HepG2 (cell line): ENCODE data around the gene RNASE8. TPM values are rescaled to one million over a fixed set of nuclear protein-coding genes. Genes with fewer than 3 reads are reported as not detected.

Source experiments
- ATAD3A ChIP-seq: sonication (generic); formaldehyde crosslinking; IDR thresholded peaks from 2 replicates; pipeline ENCODE4 v1.4.0; 2020; ENCODE audit warnings: missing genetic modification reagents
- BRD4 ChIP-seq: sonication (generic); formaldehyde crosslinking; IDR thresholded peaks from 2 replicates; pipeline ENCODE4 v1.4.0; 2020; ENCODE audit warnings: missing genetic modification reagents
- CCDC6 ChIP-seq: sonication (generic); formaldehyde crosslinking; IDR thresholded peaks from 2 replicates; pipeline ENCODE4 v1.8.1; 2022; ENCODE audit warnings: mild to moderate bottlenecking, missing genetic modification reagents, moderate library complexity
- FLYWCH1 ChIP-seq: sonication (generic); formaldehyde crosslinking; IDR thresholded peaks from 2 replicates; pipeline ENCODE4 v1.8.1; 2023; ENCODE audit warnings: mild to moderate bottlenecking, missing genetic modification reagents
- FOXA1 ChIP-seq, 2 experiments: fragments of 450-650 bp in 1 of 2; sonication (generic) in 1 of 2; formaldehyde crosslinking in 1 of 2; IDR thresholded peaks; 2 replicates each; pipeline versions ENCODE4 v1.4.0 to v1.6.1; 2016 to 2020; ENCODE audit warnings: missing genetic modification reagents in 1 of 2
- GABPB1 ChIP-seq: IDR thresholded peaks from 2 replicates; pipeline ENCODE4 v1.6.1; 2016; ENCODE audit warnings: mild to moderate bottlenecking, missing genetic modification reagents, moderate library complexity, missing compliant biosample characterization
- HCFC1 ChIP-seq: fragments of 150-350 bp; IDR thresholded peaks from 2 replicates; pipeline ENCODE4 v1.6.1; 2014; ENCODE audit warnings: low read depth, low read length
- HMGA1 ChIP-seq: sonication (generic); formaldehyde crosslinking; conservative IDR thresholded peaks from 2 replicates; pipeline ENCODE4 v1.4.0; 2020; ENCODE audit warnings: missing genetic modification reagents
- IRX3 ChIP-seq: sonication (generic); formaldehyde crosslinking; IDR thresholded peaks from 2 replicates; pipeline ENCODE4 v1.8.1; 2023; ENCODE audit warnings: mild to moderate bottlenecking, low read depth, missing genetic modification reagents, borderline replicate concordance
- NAIF1 ChIP-seq: sonication (generic); formaldehyde crosslinking; IDR thresholded peaks from 2 replicates; pipeline ENCODE4 v1.5.0; 2020; ENCODE audit warnings: mild to moderate bottlenecking, missing genetic modification reagents, borderline replicate concordance
- POLR2AphosphoS5 ChIP-seq: IDR thresholded peaks from 2 replicates; pipeline ENCODE4 v1.6.1; 2012; ENCODE audit warnings: low read depth, low read length
- POLR2G ChIP-seq: fragments of 200-400 bp; formaldehyde crosslinking; IDR thresholded peaks from 2 replicates; pipeline ENCODE4 v1.6.1; 2018; ENCODE audit warnings: mild to moderate bottlenecking, low read depth, low read length, moderate library complexity
- TBL1XR1 ChIP-seq: fragments of 150-350 bp; IDR thresholded peaks from 2 replicates; pipeline ENCODE4 v1.6.1; 2014; ENCODE audit warnings: borderline replicate concordance, low read length; ENCODE audit not compliant: partially characterized antibody
- TCF7 ChIP-seq: sonication (generic); IDR thresholded peaks from 2 replicates; pipeline ENCODE4 v1.6.1; 2016; ENCODE audit warnings: antibody characterized with exemption, low read depth
- TOE1 ChIP-seq: sonication (generic); formaldehyde crosslinking; IDR thresholded peaks from 2 replicates; pipeline ENCODE4 v1.4.0; 2020; ENCODE audit warnings: mild to moderate bottlenecking, missing genetic modification reagents
- WIZ ChIP-seq: sonication (generic); formaldehyde crosslinking; IDR thresholded peaks from 2 replicates; pipeline ENCODE4 v1.5.1; 2020; ENCODE audit warnings: mild to moderate bottlenecking, missing genetic modification reagents
- ZBTB21 ChIP-seq: sonication (generic); formaldehyde crosslinking; IDR thresholded peaks from 2 replicates; pipeline ENCODE4 v1.4.0; 2020; ENCODE audit warnings: missing genetic modification reagents
- ZKSCAN8 ChIP-seq: IDR thresholded peaks from 2 replicates; pipeline ENCODE4 v1.6.1; 2016; ENCODE audit warnings: borderline replicate concordance, missing genetic modification reagents, missing compliant biosample characterization
- ZNF709 ChIP-seq: sonication (generic); formaldehyde crosslinking; IDR thresholded peaks from 2 replicates; pipeline ENCODE4 v1.5.0; 2020; ENCODE audit warnings: mild to moderate bottlenecking, missing genetic modification reagents
- ZNF724P ChIP-seq: sonication (generic); formaldehyde crosslinking; IDR thresholded peaks from 2 replicates; pipeline ENCODE4 v1.8.0; 2022; ENCODE audit warnings: missing genetic modification reagents, borderline replicate concordance
- ZSCAN31 ChIP-seq: sonication (generic); formaldehyde crosslinking; IDR thresholded peaks from 2 replicates; pipeline ENCODE4 v1.5.0; 2020; ENCODE audit warnings: low read depth, mild to moderate bottlenecking, missing genetic modification reagents
- polyA plus RNA-seq, 8 experiments: library from polyadenylated mRNA; depleted of rRNA in 3 of 8; stranded (reverse) in 7 of 8; unstranded in 1 of 8; fragments of >200 nt; fragmentation: Illumina TruSeq in 4 of 8; extraction: Trizol in 4 of 8; gene quantifications; 2 replicates each; pipeline versions ENCODE4 v1.2.1 to v1.2.3, GENCODE V29; 2011 to 2016; ENCODE audit warnings: low read depth in 4 of 8, missing spikeins in 1 of 8, mixed read lengths in 1 of 8; ENCODE audit not compliant: insufficient read depth in 1 of 8
- total RNA-seq, 5 experiments: library from RNA; depleted of rRNA; stranded (reverse); fragments of >200 nt; fragmentation: Illumina TruSeq; extraction: Trizol; gene quantifications; 2 replicates each; pipeline ENCODE4 v1.2.3, GENCODE V29; 2016; ENCODE audit warnings: low read depth in 1 of 5
- TF ChIP-seq, protein P1 (sequence below): sonication (generic); formaldehyde crosslinking; IDR thresholded peaks from 2 replicates; pipeline ENCODE4 v1.4.0; 2020; ENCODE audit warnings: mild to moderate bottlenecking, missing genetic modification reagents
- TF ChIP-seq, protein P2 (sequence below): sonication (generic); formaldehyde crosslinking; IDR thresholded peaks from 2 replicates; pipeline ENCODE4 v1.5.0; 2020; ENCODE audit warnings: missing genetic modification reagents
- TF ChIP-seq, protein P3 (sequence below): IDR thresholded peaks from 2 replicates; pipeline ENCODE4 v1.6.1; 2018; ENCODE audit warnings: missing genetic modification reagents
- TF ChIP-seq, protein P4 (sequence below): IDR thresholded peaks from 2 replicates; pipeline ENCODE4 v1.6.1; 2016; ENCODE audit warnings: missing genetic modification reagents, missing compliant biosample characterization
- TF ChIP-seq, protein P5 (sequence below): fragments of 450-650 bp; IDR thresholded peaks from 2 replicates; pipeline ENCODE4 v1.6.1; 2017

RNASE8 gene
- total and polyA plus RNA-seq, 2 of the 13 experiments (the other 11 are each of a cell fraction or from before 2014, with no cell fraction given), result not detected

DNA sequence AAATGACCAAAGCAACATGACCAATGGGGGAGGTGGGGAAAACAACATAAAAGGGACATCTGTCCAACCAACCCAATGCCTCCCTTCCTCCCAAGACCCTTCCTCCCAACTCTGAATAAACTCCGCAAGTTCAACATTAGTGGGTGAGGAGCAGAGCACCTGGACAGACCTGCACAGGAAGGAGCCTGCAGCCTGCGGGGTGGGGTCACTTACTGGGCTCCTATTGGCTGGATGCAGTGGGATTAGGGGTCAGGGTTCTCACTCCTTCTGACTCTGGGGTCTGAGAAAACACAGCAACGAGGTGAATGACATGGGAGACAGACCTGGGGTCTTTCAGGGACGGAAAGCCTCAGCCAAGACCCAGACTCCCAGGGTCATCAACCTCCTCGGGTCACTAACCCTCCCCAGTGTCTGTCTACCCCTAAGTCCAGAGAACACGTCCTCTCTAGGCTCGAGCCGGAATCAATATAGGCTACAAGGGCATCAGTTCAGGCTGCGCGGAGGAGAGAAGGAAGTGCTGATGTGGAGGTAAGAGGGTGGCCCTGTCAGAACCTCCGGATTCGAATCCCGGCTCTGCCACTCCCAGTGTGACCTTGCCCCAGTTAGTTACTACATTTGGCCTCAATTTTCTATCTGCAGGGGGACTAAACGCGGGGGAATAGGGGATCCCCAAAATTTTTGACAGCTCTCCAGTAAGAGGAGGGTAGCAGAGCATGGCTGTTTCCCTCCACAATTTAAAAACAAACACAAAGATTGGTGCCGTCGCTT, 33.6 kb upstream of the RNASE8 start (continued):
- TF ChIP-seq, protein P1, sequence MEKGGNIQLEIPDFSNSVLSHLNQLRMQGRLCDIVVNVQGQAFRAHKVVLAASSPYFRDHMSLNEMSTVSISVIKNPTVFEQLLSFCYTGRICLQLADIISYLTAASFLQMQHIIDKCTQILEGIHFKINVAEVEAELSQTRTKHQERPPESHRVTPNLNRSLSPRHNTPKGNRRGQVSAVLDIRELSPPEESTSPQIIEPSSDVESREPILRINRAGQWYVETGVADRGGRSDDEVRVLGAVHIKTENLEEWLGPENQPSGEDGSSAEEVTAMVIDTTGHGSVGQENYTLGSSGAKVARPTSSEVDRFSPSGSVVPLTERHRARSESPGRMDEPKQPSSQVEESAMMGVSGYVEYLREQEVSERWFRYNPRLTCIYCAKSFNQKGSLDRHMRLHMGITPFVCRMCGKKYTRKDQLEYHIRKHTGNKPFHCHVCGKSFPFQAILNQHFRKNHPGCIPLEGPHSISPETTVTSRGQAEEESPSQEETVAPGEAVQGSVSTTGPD (CRISPR knock-in tag), result no peak
- no peak for TF ChIP-seq ZBTB21 (CRISPR knock-in tag)
- TF ChIP-seq CCDC6 (CRISPR knock-in tag), result peak; percentile 31; the same call in 1 of the 2 replicates
- TF ChIP-seq TBL1XR1, result no peak
- no peak for TF ChIP-seq NAIF1 (CRISPR knock-in tag)
- TF ChIP-seq, protein P2, sequence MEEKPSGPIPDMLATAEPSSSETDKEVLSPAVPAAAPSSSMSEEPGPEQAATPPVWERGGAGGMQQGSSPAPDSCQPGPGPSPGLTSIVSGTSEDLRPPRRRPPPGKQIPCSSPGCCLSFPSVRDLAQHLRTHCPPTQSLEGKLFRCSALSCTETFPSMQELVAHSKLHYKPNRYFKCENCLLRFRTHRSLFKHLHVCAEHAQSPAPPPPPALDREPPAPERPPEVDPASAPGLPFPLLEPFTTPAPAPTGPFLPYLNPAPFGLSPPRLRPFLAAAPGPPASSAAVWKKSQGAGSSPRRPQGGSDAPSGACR (CRISPR knock-in tag), result peak; percentile 22; the same call in 1 of the 2 replicates
- TF ChIP-seq, protein P3, sequence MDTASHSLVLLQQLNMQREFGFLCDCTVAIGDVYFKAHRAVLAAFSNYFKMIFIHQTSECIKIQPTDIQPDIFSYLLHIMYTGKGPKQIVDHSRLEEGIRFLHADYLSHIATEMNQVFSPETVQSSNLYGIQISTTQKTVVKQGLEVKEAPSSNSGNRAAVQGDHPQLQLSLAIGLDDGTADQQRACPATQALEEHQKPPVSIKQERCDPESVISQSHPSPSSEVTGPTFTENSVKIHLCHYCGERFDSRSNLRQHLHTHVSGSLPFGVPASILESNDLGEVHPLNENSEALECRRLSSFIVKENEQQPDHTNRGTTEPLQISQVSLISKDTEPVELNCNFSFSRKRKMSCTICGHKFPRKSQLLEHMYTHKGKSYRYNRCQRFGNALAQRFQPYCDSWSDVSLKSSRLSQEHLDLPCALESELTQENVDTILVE (CRISPR knock-in tag), result no peak
- 0 out of 2 replicates have a peak, but pooled peaks have one; percentile 16 for TF ChIP-seq ZNF709 (CRISPR knock-in tag)
- TF ChIP-seq, protein P4, sequence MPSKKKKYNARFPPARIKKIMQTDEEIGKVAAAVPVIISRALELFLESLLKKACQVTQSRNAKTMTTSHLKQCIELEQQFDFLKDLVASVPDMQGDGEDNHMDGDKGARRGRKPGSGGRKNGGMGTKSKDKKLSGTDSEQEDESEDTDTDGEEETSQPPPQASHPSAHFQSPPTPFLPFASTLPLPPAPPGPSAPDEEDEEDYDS, result peak; percentile 44; the same call in 1 of the 2 replicates
- peak; percentile 37; the same call in 1 of the 2 replicates for TF ChIP-seq POLR2AphosphoS5
- TF ChIP-seq TOE1 (CRISPR knock-in tag), result no peak
- TF ChIP-seq HMGA1 (CRISPR knock-in tag), result no peak
- no peak for TF ChIP-seq ZKSCAN8 (CRISPR knock-in tag)
- 0 out of 2 replicates have a peak, but pooled peaks have one; percentile 66 for TF ChIP-seq ZSCAN31 (CRISPR knock-in tag)
- no peak for TF ChIP-seq POLR2G
- TF ChIP-seq, protein P5, sequence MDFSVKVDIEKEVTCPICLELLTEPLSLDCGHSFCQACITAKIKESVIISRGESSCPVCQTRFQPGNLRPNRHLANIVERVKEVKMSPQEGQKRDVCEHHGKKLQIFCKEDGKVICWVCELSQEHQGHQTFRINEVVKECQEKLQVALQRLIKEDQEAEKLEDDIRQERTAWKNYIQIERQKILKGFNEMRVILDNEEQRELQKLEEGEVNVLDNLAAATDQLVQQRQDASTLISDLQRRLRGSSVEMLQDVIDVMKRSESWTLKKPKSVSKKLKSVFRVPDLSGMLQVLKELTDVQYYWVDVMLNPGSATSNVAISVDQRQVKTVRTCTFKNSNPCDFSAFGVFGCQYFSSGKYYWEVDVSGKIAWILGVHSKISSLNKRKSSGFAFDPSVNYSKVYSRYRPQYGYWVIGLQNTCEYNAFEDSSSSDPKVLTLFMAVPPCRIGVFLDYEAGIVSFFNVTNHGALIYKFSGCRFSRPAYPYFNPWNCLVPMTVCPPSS, result no peak
- TF ChIP-seq BRD4 (CRISPR knock-in tag), result no peak
- TF ChIP-seq HCFC1, result no peak
- TF ChIP-seq TCF7, result no peak; the same call in 1 of the 2 replicates
- no peak for TF ChIP-seq FOXA1 (IDR thresholded peaks at IDR 0.05)
- TF ChIP-seq FOXA1 (CRISPR knock-in tag; IDR thresholded peaks at IDR 0.05), result 0 out of 2 replicates have a peak, but pooled peaks have one; percentile 22
- no peak for TF ChIP-seq IRX3 (CRISPR knock-in tag)
- TF ChIP-seq GABPB1, result no peak; the same call in 1 of the 2 replicates
- TF ChIP-seq FLYWCH1 (CRISPR knock-in tag), result no peak
- TF ChIP-seq ZNF724P (CRISPR knock-in tag), result no peak
- TF ChIP-seq WIZ (CRISPR knock-in tag), result 0 out of 2 replicates have a peak, but pooled peaks have one; percentile 67
- TF ChIP-seq ATAD3A (CRISPR knock-in tag), result no peak
